Kidney (tissue), 22 donors: ENCODE results near the gene LUZP1. TPM values are rescaled to one million over a fixed set of nuclear protein-coding genes. Genes with fewer than 3 reads are reported as not detected.
A peak's percentile ranks its signal among the peaks of the same experiment; 100 is the strongest.

Experiments used
- DNase-seq, 5 donors: peaks; one replicate each; pipeline ENCODE4 v3.0.0-alpha.2; 2013 to 2020
- FAIRE-seq: peaks from 2 replicates; lab custom pipeline; 2012; peaks lifted over from hg19 to GRCh38; lab: Jason Lieb, UNC
- H3K27ac ChIP-seq, 2 donors: one replicate each; pipeline ENCODE4 v1.7.0; 2013; ENCODE audit warnings: low read depth in 2 of 2, low read length in 2 of 2, inconsistent platforms in 1 of 2
- H3K27me3 ChIP-seq: one replicate; pipeline ENCODE4 v1.7.1; 2013; ENCODE audit warnings: low read length, inconsistent platforms; ENCODE audit not compliant: control insufficient read depth, insufficient read depth
- H3K36me3 ChIP-seq, 3 donors: one replicate each; pipeline versions ENCODE4 v1.7.0 to v1.7.1; 2013; ENCODE audit warnings: low read length in 3 of 3, control low read depth in 1 of 3, inconsistent platforms in 1 of 3; ENCODE audit not compliant: insufficient read depth in 3 of 3, control insufficient read depth in 2 of 3
- H3K4me1 ChIP-seq, 3 donors: one replicate each; pipeline versions ENCODE4 v1.7.0 to v1.7.1; 2013; ENCODE audit warnings: low read length in 3 of 3, inconsistent platforms in 1 of 3, low read depth in 1 of 3; ENCODE audit not compliant: control insufficient read depth in 2 of 3, insufficient read depth in 2 of 3
- H3K4me3 ChIP-seq, 3 donors: one replicate each; pipeline versions ENCODE4 v1.7.0 to v1.8.1; 2013; ENCODE audit warnings: low read length in 3 of 3, control low read depth in 1 of 3, inconsistent platforms in 1 of 3
- H3K9ac ChIP-seq, 3 donors: one replicate each; pipeline versions ENCODE4 v1.7.0 to v1.7.1; 2013; ENCODE audit warnings: low read length in 3 of 3, control low read depth in 1 of 3, inconsistent platforms in 1 of 3
- H3K9me3 ChIP-seq, 3 donors: one replicate each; pipeline versions ENCODE4 v1.7.0 to v1.7.1; 2013; ENCODE audit warnings: low read length in 3 of 3, control low read depth in 1 of 3, inconsistent platforms in 1 of 3; ENCODE audit not compliant: control insufficient read depth in 2 of 3, insufficient read depth in 1 of 3
- CTCF ChIP-seq: IDR thresholded peaks from 3 replicates; pipeline ENCODE4 v1.5.1; 2012; ENCODE audit warnings: mild to moderate bottlenecking, moderate library complexity, borderline replicate concordance; ENCODE audit not compliant: insufficient read depth; ENCODE audit errors: extremely low read depth
- intact Hi-C: fragments of 100-400 bp; cut with DNase I; formaldehyde crosslinking; loops from one replicate; pipeline ENCODE4 v1.11.1; 2022
- long read RNA-seq, 10 donors: library from polyadenylated mRNA in 1 of 10; unstranded in 1 of 10; transcript quantifications; one replicate each; pipeline ENCODE4 v2.0.0 and lab custom pipeline, GENCODE V29; 2021 to 2026
- polyA plus RNA-seq: library from polyadenylated mRNA; stranded (reverse); fragments of 350-450 nt; fragmentation: Illumina TruSeq; extraction: RNeasy Lipid Tissue Mini Kit (QIAGEN cat#74804); gene quantifications from one replicate; pipeline ENCODE4 v1.2.3, GENCODE V29; 2014; ENCODE audit warnings: low read depth, low replicate concordance; ENCODE audit not compliant: insufficient read depth
- total RNA-seq: library from RNA; stranded (reverse); fragmentation: NEBNext Ultra II Directional; extraction: Animal tissue kit (Norgen Biotek cat#: 25700); gene quantifications from one replicate; pipeline ENCODE4 v1.2.1, GENCODE V29; 2021
- donor health status: control.
- donor health status: control.
- donor health status: control.
- donor health status: control.
- donor health status: control.
- donor health status: DM: yes; HTN: yes; CAD: no.
- donor health status: Normal renal cell carcinoma (clear cell type).

LUZP1 gene
- 39.0 TPM for total RNA-seq
- 6.7 TPM for polyA plus RNA-seq
- long read RNA-seq, donor 1, partial matches to known transcripts, result 13 of 14 reads
- long read RNA-seq, donor 1, other reads (novel, unspliced or antisense), result 0 of 14 reads
- long read RNA-seq, donor 2, full-length matches to known transcripts, result 1 of 7 reads
- long read RNA-seq, donor 2, partial matches to known transcripts, result 6 of 7 reads
- long read RNA-seq, donor 2, other reads (novel, unspliced or antisense), result 0 of 7 reads
- long read RNA-seq, donor 3, full-length matches to known transcripts, result 4 of 12 reads
- long read RNA-seq, donor 3, partial matches to known transcripts, result 8 of 12 reads
- long read RNA-seq, donor 3, other reads (novel, unspliced or antisense), result 0 of 12 reads
- long read RNA-seq, donor 4, full-length matches to known transcripts, result 5 of 10 reads
- long read RNA-seq, donor 4, partial matches to known transcripts, result 5 of 10 reads
- long read RNA-seq, donor 4, other reads (novel, unspliced or antisense), result 0 of 10 reads
- long read RNA-seq, donor 5, result 0 reads
- long read RNA-seq, donor 6, partial matches to known transcripts, result 0 of 1 reads
- long read RNA-seq, donor 6, other reads (novel, unspliced or antisense), result 0 of 1 reads
- long read RNA-seq, donor 7, partial matches to known transcripts, result 6 of 24 reads
- long read RNA-seq, donor 7, other reads (novel, unspliced or antisense), result 15 of 24 reads
- long read RNA-seq, donor 8, partial matches to known transcripts, result 5 of 6 reads
- long read RNA-seq, donor 8, other reads (novel, unspliced or antisense), result 0 of 6 reads
- long read RNA-seq, donor 9, partial matches to known transcripts, result 0 of 1 reads
- long read RNA-seq, donor 9, other reads (novel, unspliced or antisense), result 0 of 1 reads
- long read RNA-seq, donor 10, partial matches to known transcripts, result 5 of 7 reads
- long read RNA-seq, donor 10, other reads (novel, unspliced or antisense), result 0 of 7 reads

- Histone ChIP-seq H3K4me3 (peak within 1 kb of the TSS; percentile 81 to 95 (median 85)), H3K4me1 (peaks cover 0 to 23% (median 19%) of the 10 kb centered on the region in 3 donors), H3K9me3 (no peaks in the 10 kb centered on the region), H3K9ac (peak within 1 kb of the TSS; percentile 73 to 86 (median 85)), H3K27me3 (no peaks in the 10 kb centered on the region), H3K36me3 (no peaks in the 10 kb centered on the region), H3K27ac (peak within 1 kb of the TSS; percentile 90 to 93)
- FAIRE-seq (no peak), DNase-seq (peak; percentile 93 to 97 (median 94))
- peak; percentile 22 for TF ChIP-seq CTCF
- intact Hi-C loops, result no loop called here
Measured at GRCh38 chr1:23168445-23169194, at the start of gene LUZP1. LUZP1 (minus strand) TSS chr1:23168856.

GRCh38 chr1:23217421-23218115, 48.9 kb upstream of the LUZP1 start, which contains the start of gene HTR1D:
HTR1D (minus strand) TSS chr1:23217502; CDS start chr1:23194219, 23,283 bp downstream.
- Histone ChIP-seq H3K9ac (no peak within 1 kb of the TSS), H3K4me3 (no peak within 1 kb of the TSS), H3K27ac (no peak within 1 kb of the TSS), H3K27me3 (no peaks in the 10 kb centered on the region), H3K4me1 (no peaks in the 10 kb centered on the region), H3K36me3 (no peaks in the 10 kb centered on the region), H3K9me3 (no peaks in the 10 kb centered on the region)
- TF ChIP-seq CTCF, result no peak
- intact Hi-C loops, result no loop called here
- no peak for FAIRE-seq
- peak; percentile 36 to 71 (median 52) for DNase-seq

GRCh38 chr1:23216771-23217420, 48.2 kb upstream of the LUZP1 start:
- Histone ChIP-seq H3K36me3 (no peaks in the 10 kb centered on the region), H3K9me3 (no peaks in the 10 kb centered on the region), H3K4me3 (no peak overlapping the region), H3K27me3 (no peaks in the 10 kb centered on the region), H3K4me1 (no peaks in the 10 kb centered on the region), H3K9ac (no peak overlapping the region), H3K27ac (no peak overlapping the region)
- peak; percentile 35 for TF ChIP-seq CTCF
- intact Hi-C loops, result no loop called here
- DNase-seq (peak in 4 of 5 donors; percentile 31 to 61 (median 41)), FAIRE-seq (no peak)
